Measurements from ENCODE around the gene GOLGA8T.
"Not testable (repeated sequence)": the region's sequence is repeated elsewhere in the genome, so short reads cannot be mapped to it uniquely, and the experiment has no call there.

Gene GOLGA8T

GRCh38 chr15:30134751-30135150 lies at the start of gene GOLGA8T:
Gene GOLGA8T, plus strand, starts transcription at chr15:30135051. Its CDS starts 98 bp downstream, at chr15:30135149.
- not testable (repeated sequence) for H3K27me3 ChIP-seq (ENCODE audit: control insufficient read depth, insufficient read depth, low read length); H3K36me3 ChIP-seq (ENCODE audit: control insufficient read depth, insufficient read depth, low read length); H3K9me3 ChIP-seq (ENCODE audit: control insufficient read depth, insufficient read depth, low read length); H3K4me3 ChIP-seq (ENCODE audit: low read depth, low read length); H3K4me1 ChIP-seq (ENCODE audit: control insufficient read depth, insufficient read depth, low read length); H3K9ac ChIP-seq (ENCODE audit: low read depth, low read length)

- not testable (repeated sequence) for H3K9ac ChIP-seq (ENCODE audit: low read depth, low read length); H3K4me3 ChIP-seq (ENCODE audit: low read depth, low read length); H3K9me3 ChIP-seq (ENCODE audit: control insufficient read depth, insufficient read depth, low read length); H3K4me1 ChIP-seq (ENCODE audit: control insufficient read depth, insufficient read depth, low read length); H3K27me3 ChIP-seq (ENCODE audit: control insufficient read depth, insufficient read depth, low read length); H3K36me3 ChIP-seq (ENCODE audit: control insufficient read depth, insufficient read depth, low read length)
These were observed 37.0 kb upstream of the GOLGA8T start for GRCh38 chr15:30097827-30098226.

GRCh38 chr15:30102890-30103289 lies 32.0 kb upstream of the GOLGA8T start:
- H3K27me3 ChIP-seq (ENCODE audit: control insufficient read depth, insufficient read depth, low read length); H3K9me3 ChIP-seq (ENCODE audit: control insufficient read depth, insufficient read depth, low read length); H3K36me3 ChIP-seq (ENCODE audit: control insufficient read depth, insufficient read depth, low read length); H3K4me3 ChIP-seq (ENCODE audit: low read depth, low read length); H3K4me1 ChIP-seq (ENCODE audit: control insufficient read depth, insufficient read depth, low read length); H3K9ac ChIP-seq (ENCODE audit: low read depth, low read length): not testable (repeated sequence)

GRCh38 chr15:30103941-30104507 lies 30.8 kb upstream of the GOLGA8T start:
- H3K9ac ChIP-seq (ENCODE audit: low read depth, low read length); H3K36me3 ChIP-seq (ENCODE audit: control insufficient read depth, insufficient read depth, low read length): not testable (repeated sequence)

GRCh38 chr15:30110591-30110990 lies 24.3 kb upstream of the GOLGA8T start:
- not testable (repeated sequence) for H3K9ac ChIP-seq (ENCODE audit: low read depth, low read length); H3K9me3 ChIP-seq (ENCODE audit: control insufficient read depth, insufficient read depth, low read length); H3K4me1 ChIP-seq (ENCODE audit: control insufficient read depth, insufficient read depth, low read length); H3K36me3 ChIP-seq (ENCODE audit: control insufficient read depth, insufficient read depth, low read length); H3K27me3 ChIP-seq (ENCODE audit: control insufficient read depth, insufficient read depth, low read length); H3K4me3 ChIP-seq (ENCODE audit: low read depth, low read length)

More at GRCh38 chr15:30103941-30104507, 30.8 kb upstream of the GOLGA8T start:
- not testable (repeated sequence) for H3K27me3 ChIP-seq (ENCODE audit: control insufficient read depth, insufficient read depth, low read length); H3K4me1 ChIP-seq (ENCODE audit: control insufficient read depth, insufficient read depth, low read length); H3K9me3 ChIP-seq (ENCODE audit: control insufficient read depth, insufficient read depth, low read length)
- H3K4me3 ChIP-seq (ENCODE audit: low read depth, low read length), result peak overlapping the region; percentile 30

GRCh38 chr15:30130066-30130465 lies 4.8 kb upstream of the GOLGA8T start:
- H3K36me3 ChIP-seq (ENCODE audit: control insufficient read depth, insufficient read depth, low read length); H3K9ac ChIP-seq (ENCODE audit: low read depth, low read length); H3K4me1 ChIP-seq (ENCODE audit: control insufficient read depth, insufficient read depth, low read length); H3K9me3 ChIP-seq (ENCODE audit: control insufficient read depth, insufficient read depth, low read length); H3K27me3 ChIP-seq (ENCODE audit: control insufficient read depth, insufficient read depth, low read length); H3K4me3 ChIP-seq (ENCODE audit: low read depth, low read length): not testable (repeated sequence)

- H3K4me3 ChIP-seq (ENCODE audit: low read depth, low read length); H3K4me1 ChIP-seq (ENCODE audit: control insufficient read depth, insufficient read depth, low read length): not testable (repeated sequence)
These were observed 8.4 kb downstream of the GOLGA8T start for GRCh38 chr15:30143246-30143645.

GRCh38 chr15:30149891-30150290 lies 15.0 kb downstream of the GOLGA8T start:
- H3K27me3 ChIP-seq (ENCODE audit: control insufficient read depth, insufficient read depth, low read length); H3K9me3 ChIP-seq (ENCODE audit: control insufficient read depth, insufficient read depth, low read length); H3K9ac ChIP-seq (ENCODE audit: low read depth, low read length); H3K36me3 ChIP-seq (ENCODE audit: control insufficient read depth, insufficient read depth, low read length); H3K4me1 ChIP-seq (ENCODE audit: control insufficient read depth, insufficient read depth, low read length); H3K4me3 ChIP-seq (ENCODE audit: low read depth, low read length): not testable (repeated sequence)

More at GRCh38 chr15:30143246-30143645, 8.4 kb downstream of the GOLGA8T start:
- H3K9ac ChIP-seq (ENCODE audit: low read depth, low read length); H3K36me3 ChIP-seq (ENCODE audit: control insufficient read depth, insufficient read depth, low read length); H3K9me3 ChIP-seq (ENCODE audit: control insufficient read depth, insufficient read depth, low read length); H3K27me3 ChIP-seq (ENCODE audit: control insufficient read depth, insufficient read depth, low read length): not testable (repeated sequence)

- not testable (repeated sequence) for H3K4me3 ChIP-seq (ENCODE audit: low read depth, low read length); H3K4me1 ChIP-seq (ENCODE audit: control insufficient read depth, insufficient read depth, low read length); H3K9me3 ChIP-seq (ENCODE audit: control insufficient read depth, insufficient read depth, low read length); H3K9ac ChIP-seq (ENCODE audit: low read depth, low read length); H3K27me3 ChIP-seq (ENCODE audit: control insufficient read depth, insufficient read depth, low read length); H3K36me3 ChIP-seq (ENCODE audit: control insufficient read depth, insufficient read depth, low read length)
These were observed 27.9 kb downstream of the GOLGA8T start for GRCh38 chr15:30162479-30163357.

GRCh38 chr15:30163759-30164158 lies 28.9 kb downstream of the GOLGA8T start:
- not testable (repeated sequence) for H3K4me1 ChIP-seq (ENCODE audit: control insufficient read depth, insufficient read depth, low read length); H3K27me3 ChIP-seq (ENCODE audit: control insufficient read depth, insufficient read depth, low read length); H3K9me3 ChIP-seq (ENCODE audit: control insufficient read depth, insufficient read depth, low read length); H3K4me3 ChIP-seq (ENCODE audit: low read depth, low read length); H3K36me3 ChIP-seq (ENCODE audit: control insufficient read depth, insufficient read depth, low read length); H3K9ac ChIP-seq (ENCODE audit: low read depth, low read length)

GRCh38 chr15:30164257-30164656 lies 29.4 kb downstream of the GOLGA8T start:
- H3K4me3 ChIP-seq (ENCODE audit: low read depth, low read length); H3K27me3 ChIP-seq (ENCODE audit: control insufficient read depth, insufficient read depth, low read length); H3K9ac ChIP-seq (ENCODE audit: low read depth, low read length); H3K4me1 ChIP-seq (ENCODE audit: control insufficient read depth, insufficient read depth, low read length); H3K9me3 ChIP-seq (ENCODE audit: control insufficient read depth, insufficient read depth, low read length); H3K36me3 ChIP-seq (ENCODE audit: control insufficient read depth, insufficient read depth, low read length): not testable (repeated sequence)

- not testable (repeated sequence) for H3K27me3 ChIP-seq (ENCODE audit: control insufficient read depth, insufficient read depth, low read length); H3K9ac ChIP-seq (ENCODE audit: low read depth, low read length); H3K4me1 ChIP-seq (ENCODE audit: control insufficient read depth, insufficient read depth, low read length); H3K4me3 ChIP-seq (ENCODE audit: low read depth, low read length); H3K9me3 ChIP-seq (ENCODE audit: control insufficient read depth, insufficient read depth, low read length); H3K36me3 ChIP-seq (ENCODE audit: control insufficient read depth, insufficient read depth, low read length)
These were observed 32.6 kb downstream of the GOLGA8T start for GRCh38 chr15:30167403-30167802.
